PFSK-1 (cell line): ENCODE data around the gene SF3B3.
A peak's percentile ranks its signal among the peaks of the same experiment; 100 is the strongest.

Experiments
- FOXP2 ChIP-seq: optimal IDR thresholded peaks from 2 replicates; pipeline ENCODE3; 2011; ENCODE audit warnings: borderline replicate concordance, control low read depth, inconsistent platforms; ENCODE audit not compliant: insufficient read depth; ENCODE audit errors: extremely low read length, extremely low read depth
- POLR2AphosphoS5 ChIP-seq: IDR thresholded peaks from 2 replicates; pipeline ENCODE4 v1.6.1; 2012; ENCODE audit warnings: low read depth, mild to moderate bottlenecking, control low read depth, low read length, moderate library complexity
- REST ChIP-seq, 2 experiments: IDR thresholded peaks; 2 replicates each; pipeline versions ENCODE4 v1.6.1 to v1.8.0; 2011 to 2012; ENCODE audit warnings: low read depth in 2 of 2, low read length in 2 of 2, control low read depth in 1 of 2, inconsistent platforms in 1 of 2, mild to moderate bottlenecking in 1 of 2, moderate library complexity in 1 of 2; ENCODE audit not compliant: insufficient read depth in 1 of 2
- SIN3A ChIP-seq: IDR thresholded peaks from 2 replicates; pipeline ENCODE4 v1.6.1; 2012; ENCODE audit warnings: mild to moderate bottlenecking, low read length, moderate library complexity, borderline replicate concordance; ENCODE audit not compliant: insufficient read depth
- TAF1 ChIP-seq: IDR thresholded peaks from 2 replicates; pipeline ENCODE4 v1.6.1; 2012; ENCODE audit warnings: low read length, control low read depth, borderline replicate concordance; ENCODE audit not compliant: insufficient read depth

Gene SF3B3

GRCh38 chr16:70523076-70523742 lies 407 bp upstream of the SF3B3 start, which contains the start of gene COG4:
COG4 (minus strand) TSS chr16:70523554; CDS start chr16:70523543, 11 bp downstream.
- TF ChIP-seq TAF1 = peak; percentile 75; the same call in 1 of the 2 replicates
- peak in 1 of 2 experiments; percentile 68; a peak in 2 of 4 replicates for TF ChIP-seq REST (IDR thresholded peaks at IDR 0.05; ENCODE audit: insufficient read depth in 1 of 2, low read depth in 2 of 2, low read length in 2 of 2)
- no peak for TF ChIP-seq FOXP2
- no peak for TF ChIP-seq SIN3A
- TF ChIP-seq POLR2AphosphoS5 = no peak; the same call in none of the 2 replicates

GRCh38 chr16:70526403-70526802 lies 2.8 kb downstream of the SF3B3 start:
- TF ChIP-seq FOXP2 = no peak
- no peak for TF ChIP-seq POLR2AphosphoS5
- no peak for TF ChIP-seq REST (IDR thresholded peaks at IDR 0.05; ENCODE audit: insufficient read depth in 1 of 2, low read depth in 2 of 2, low read length in 2 of 2)
- no peak for TF ChIP-seq TAF1
- TF ChIP-seq SIN3A = no peak

- TF ChIP-seq TAF1 (no peak), FOXP2 (no peak), REST (IDR thresholded peaks at IDR 0.05; ENCODE audit: insufficient read depth in 1 of 2, low read depth in 2 of 2, low read length in 2 of 2) (no peak), SIN3A (no peak), POLR2AphosphoS5 (no peak)
These were observed 3.8 kb downstream of the SF3B3 start for GRCh38 chr16:70527315-70527996.

DNA sequence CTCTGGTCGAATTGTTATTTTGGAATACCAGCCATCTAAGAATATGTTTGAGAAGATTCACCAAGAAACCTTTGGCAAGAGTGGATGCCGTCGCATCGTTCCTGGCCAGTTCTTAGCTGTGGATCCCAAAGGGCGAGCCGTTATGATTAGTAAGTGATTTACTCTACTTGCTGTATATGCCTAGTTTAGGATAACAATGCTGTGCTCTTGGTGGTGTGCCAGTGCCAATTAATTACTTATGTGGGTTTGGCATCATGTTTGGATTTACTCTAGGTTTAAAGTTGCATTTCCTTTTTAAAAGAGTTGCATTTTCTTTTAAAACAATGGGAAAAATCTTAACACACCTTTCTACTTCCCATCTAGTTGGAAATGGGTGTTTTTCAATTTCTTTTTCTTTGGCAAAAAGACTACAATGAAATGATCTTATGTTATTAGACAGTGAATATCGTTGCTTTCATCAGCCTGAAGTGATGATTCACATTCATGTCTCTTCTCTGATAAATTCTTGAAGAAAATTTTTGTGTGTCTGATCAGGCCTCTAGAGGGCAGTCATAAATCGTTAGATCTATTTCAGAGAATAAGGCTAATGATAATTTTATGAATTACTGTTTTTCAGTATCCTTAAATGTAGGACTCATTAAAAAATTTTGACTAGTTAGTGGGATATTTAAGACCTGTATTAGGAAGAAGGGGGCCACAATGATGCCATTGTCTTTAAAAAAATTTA lies 5.6 kb downstream of the SF3B3 start:
- TF ChIP-seq TAF1 = no peak
- TF ChIP-seq SIN3A = no peak
- no peak for TF ChIP-seq POLR2AphosphoS5
- TF ChIP-seq REST (IDR thresholded peaks at IDR 0.05; ENCODE audit: insufficient read depth in 1 of 2, low read depth in 2 of 2, low read length in 2 of 2) = no peak
- no peak for TF ChIP-seq FOXP2
